ENCODE results near the gene GHITM. TPM values are rescaled to one million over a fixed set of nuclear protein-coding genes. Genes with fewer than 3 reads are reported as not detected.

GHITM gene
- total and polyA plus RNA-seq, 2 of the 13 experiments (the other 11 are each of a cell fraction or from before 2014, with no cell fraction given): 163 to 212 TPM

GRCh38 chr10:84194424-84195043, 55.2 kb downstream of the GHITM start, which contains the start of gene CDHR1:
CDHR1 (plus strand) TSS chr10:84194537; CDS start chr10:84194761, 224 bp downstream.
- intact Hi-C loops (cut with micrococcal nuclease; ENCODE audit: unreplicated experiment) (no loop called here), in situ Hi-C loops (cut with HindIII; ENCODE audit: extremely low pct_ligation_motif_present, low pct_unique_long_range_greater_than_20kb) (no loop called here)
- Histone ChIP-seq H3K4me1 (ENCODE audit: insufficient read depth, low read length) (no peaks in the 10 kb centered on the region), H3K4me2 (ENCODE audit: low read depth, low read length) (peak within 1 kb of the TSS; percentile 32; the same call in 1 of the 2 replicates), H3K4me3 (replicated peaks in 1 of 3; ENCODE audit: insufficient read depth in 1 of 3, low read depth in 2 of 3, low read length in 3 of 3) (peak within 1 kb of the TSS in 2 of 3 experiments; percentile 20 to 28; a peak in 2 of 6 replicates), H3K27ac (ENCODE audit: extremely low read length, insufficient read depth, low read length) (no peak within 1 kb of the TSS), H4K20me1 (ENCODE audit: insufficient read depth, low read length) (no peaks in the 10 kb centered on the region), H3K9ac (ENCODE audit: insufficient read depth, low read depth, low read length) (no peak within 1 kb of the TSS), H3K36me3 (replicated peaks in 1 of 2; ENCODE audit: control insufficient read depth in 1 of 2, insufficient read depth in 2 of 2, low read length in 2 of 2) (no peaks in the 10 kb centered on the region), H3K27me3 (ENCODE audit: control insufficient read depth in 1 of 2, insufficient read depth in 2 of 2, low read length in 2 of 2) (peaks cover 9 to 63% of the 10 kb centered on the region in 2 experiments), H3K79me2 (ENCODE audit: insufficient read depth, low read length) (no peaks in the 10 kb centered on the region), H3K9me3 (ENCODE audit: low read length) (no peaks in the 10 kb centered on the region), H2AFZ (ENCODE audit: low read length) (no peak within 1 kb of the TSS)
- ATAC-seq (peak; percentile 61), FAIRE-seq (no peak), DNase-seq (ENCODE audit: low spot score) (no peak)
- ChIA-PET CTCF (ENCODE audit: low intra/inter-chr PET ratio, low total read pairs) (no interaction called here), POLR2A (no interaction called here)
- WGBS (ENCODE audit: low lambda C conversion rate): 15% methylated on average over 14 of the region's 61 CpGs
- BruUV-seq (replicated peaks): no TSS peak
- no peak for TF ChIP-seq ZNF670 (CRISPR knock-in tag; IDR thresholded peaks at IDR 0.05; ENCODE audit: borderline replicate concordance)
- TF ChIP-seq TCF7L2 (IDR thresholded peaks at IDR 0.05; ENCODE audit: low read depth, low read length): no peak
- TF ChIP-seq ZNF460 (CRISPR knock-in tag; IDR thresholded peaks at IDR 0.05; ENCODE audit: borderline replicate concordance): no peak
- TF ChIP-seq TRIM24 (CRISPR knock-in tag; IDR thresholded peaks at IDR 0.05): no peak
- TF ChIP-seq RNF2 (conservative IDR thresholded peaks at IDR 0.05; ENCODE audit: low read depth): no peak
- TF ChIP-seq ZNF207 (IDR thresholded peaks at IDR 0.05; ENCODE audit: borderline replicate concordance): no peak
- no peak for TF ChIP-seq NCOA2 (CRISPR knock-in tag; IDR thresholded peaks at IDR 0.05)
- TF ChIP-seq ZFP1 (CRISPR knock-in tag; IDR thresholded peaks at IDR 0.05): no peak
- TF ChIP-seq FOXO1 (CRISPR knock-in tag; IDR thresholded peaks at IDR 0.05): no peak
- no peak for TF ChIP-seq LBX2 (CRISPR knock-in tag; IDR thresholded peaks at IDR 0.05; ENCODE audit: borderline replicate concordance)
- no peak for TF ChIP-seq RELA (CRISPR knock-in tag; IDR thresholded peaks at IDR 0.05)

All from HepG2 (cell line).